GM23338 (cell line): ENCODE measurements around the gene ABHD3. TPM values are rescaled to one million over a fixed set of nuclear protein-coding genes. Genes with fewer than 3 reads are reported as not detected.
"Not testable (repeated sequence)": the region's sequence is repeated elsewhere in the genome, so short reads cannot be mapped to it uniquely, and the experiment has no call there.

Source experiments
- ATAC-seq: fragments of 200-7000 bp; cut with Tn5 transposase; 3 replicates; pipeline ENCODE4 v1.9.1; 2020
- DNase-seq: peaks from one replicate; pipeline ENCODE4 v3.0.0-alpha.2; 2015; ENCODE audit warnings: low spot score
- H2AFZ ChIP-seq: fragments of 200-600 bp; sonication (generic); 2 replicates; pipeline ENCODE4 v1.8.0; 2016; ENCODE audit warnings: antibody characterized with exemption, mild to moderate bottlenecking, moderate library complexity
- H3F3A ChIP-seq: fragments of 200-600 bp; sonication (generic); replicated peaks from 2 replicates; pipeline ENCODE4 v1.8.0; 2017; ENCODE audit warnings: antibody characterized with exemption, mixed run types, low read depth
- H3K27ac ChIP-seq: fragments of 200-600 bp; sonication (generic); 2 replicates; pipeline ENCODE4 v1.6.1; 2016; ENCODE audit warnings: low read depth
- H3K27me3 ChIP-seq: fragments of 200-600 bp; sonication (generic); 2 replicates; pipeline ENCODE4 v1.8.0; 2016; ENCODE audit warnings: mild to moderate bottlenecking, mixed run types, moderate library complexity; ENCODE audit not compliant: insufficient read depth
- H3K36me3 ChIP-seq: fragments of 200-600 bp; sonication (generic); 2 replicates; pipeline ENCODE4 v1.8.0; 2016; ENCODE audit warnings: mild to moderate bottlenecking; ENCODE audit not compliant: insufficient read depth
- H3K4me1 ChIP-seq: fragments of 200-600 bp; sonication (generic); 2 replicates; pipeline ENCODE4 v1.8.0; 2016; ENCODE audit warnings: mild to moderate bottlenecking, moderate library complexity; ENCODE audit not compliant: insufficient read depth
- H3K4me2 ChIP-seq: fragments of 200-600 bp; sonication (generic); 2 replicates; pipeline ENCODE4 v1.7.1; 2017; ENCODE audit warnings: mixed run types
- H3K4me3 ChIP-seq: fragments of 200-600 bp; sonication (generic); 2 replicates; pipeline ENCODE4 v1.6.1; 2016; ENCODE audit warnings: mixed run types
- H3K79me2 ChIP-seq: fragments of 200-600 bp; sonication (generic); replicated peaks from 2 replicates; pipeline ENCODE4 v1.8.0; 2017; ENCODE audit warnings: mild to moderate bottlenecking; ENCODE audit not compliant: insufficient read depth
- H3K9me2 ChIP-seq: fragments of 200-600 bp; sonication (generic); 2 replicates; pipeline ENCODE4 v1.8.0; 2017; ENCODE audit not compliant: insufficient read depth
- H4K20me1 ChIP-seq: fragments of 200-600 bp; sonication (generic); replicated peaks from 2 replicates; pipeline ENCODE4 v1.8.0; 2017; ENCODE audit warnings: mild to moderate bottlenecking; ENCODE audit not compliant: insufficient read depth
- H3K27ac Mint-ChIP-seq: 2 replicates; pipeline ENCODE4 v1.8.0; 2020; ENCODE audit warnings: inconsistent platforms, mild to moderate bottlenecking, moderate library complexity, mixed read lengths
- H3K27me3 Mint-ChIP-seq: 3 replicates; pipeline ENCODE4 v1.8.0; 2022; ENCODE audit warnings: low read depth, mild to moderate bottlenecking, moderate library complexity, mixed read lengths, inconsistent platforms; ENCODE audit not compliant: insufficient read depth, poor library complexity
- H3K36me3 Mint-ChIP-seq: 3 replicates; pipeline ENCODE4 v1.8.0; 2021; ENCODE audit warnings: low read depth, mild to moderate bottlenecking, inconsistent platforms, moderate library complexity, mixed read lengths
- H3K4me1 Mint-ChIP-seq: 3 replicates; pipeline ENCODE4 v1.8.0; 2020; ENCODE audit warnings: mild to moderate bottlenecking, inconsistent platforms, mixed read lengths
- H3K4me3 Mint-ChIP-seq: 3 replicates; pipeline ENCODE4 v1.8.0; 2021; ENCODE audit warnings: moderate library complexity, mild to moderate bottlenecking, inconsistent platforms, mixed read lengths
- H3K9me3 Mint-ChIP-seq: 3 replicates; pipeline ENCODE4 v1.8.0; 2020; ENCODE audit warnings: moderate library complexity, mild to moderate bottlenecking, inconsistent platforms, mixed read lengths
- CREB1 ChIP-seq: fragments of 250-450 bp; sonication (Bioruptor Pico); IDR thresholded peaks from 2 replicates; pipeline ENCODE4 v1.5.0; 2020; ENCODE audit warnings: low read depth, mild to moderate bottlenecking, moderate library complexity
- ETS1 ChIP-seq: IDR thresholded peaks from 2 replicates; pipeline ENCODE4 v1.6.1; 2016; ENCODE audit warnings: antibody characterized with exemption
- EZH2 ChIP-seq: fragments of 200-600 bp; sonication (generic); IDR thresholded peaks from one replicate; pipeline ENCODE4 v1.8.0; 2017; ENCODE audit warnings: antibody characterized with exemption, mild to moderate bottlenecking, low read depth; ENCODE audit not compliant: unreplicated experiment
- EZH2phosphoT487 ChIP-seq: fragments of 200-600 bp; sonication (generic); IDR thresholded peaks from one replicate; pipeline ENCODE4 v1.8.1; 2018; ENCODE audit warnings: antibody characterized with exemption; ENCODE audit not compliant: unreplicated experiment
- JUNB ChIP-seq: IDR thresholded peaks from one replicate; pipeline ENCODE4 v1.6.1; 2016; ENCODE audit warnings: antibody characterized with exemption; ENCODE audit not compliant: unreplicated experiment
- POLR2AphosphoS5 ChIP-seq: IDR thresholded peaks from 2 replicates; pipeline ENCODE4 v1.6.1; 2016; ENCODE audit warnings: antibody characterized with exemption, low read depth
- REST ChIP-seq: IDR thresholded peaks from one replicate; pipeline ENCODE4 v1.6.1; 2018; ENCODE audit warnings: antibody characterized with exemption; ENCODE audit not compliant: unreplicated experiment
- ZNF114 ChIP-seq: fragments of 250-450 bp; sonication (Bioruptor Pico); IDR thresholded peaks from 2 replicates; pipeline ENCODE4 v1.5.0; 2020; ENCODE audit warnings: mild to moderate bottlenecking, moderate library complexity
- ZNF331 ChIP-seq: fragments of 250-450 bp; sonication (Bioruptor Pico); IDR thresholded peaks from 2 replicates; pipeline ENCODE4 v1.5.0; 2020; ENCODE audit warnings: low read depth, mild to moderate bottlenecking, moderate library complexity
- polyA plus RNA-seq: library from polyadenylated mRNA; unstranded; fragments of >200 nt; fragmentation: Nextera tagmentation; extraction: Ambion mirVana; gene quantifications from 2 replicates; pipeline ENCODE4 v1.2.1, GENCODE V29; 2016
- total RNA-seq: library from RNA; depleted of rRNA; stranded (reverse); fragments of >200 nt; shearing (Covaris generic); gene quantifications from 2 replicates; pipeline ENCODE4 v1.2.3, GENCODE V29; 2014

Gene ABHD3
- total and polyA plus RNA-seq, 2 experiments from 2014 or later: 16.2 to 19.9 TPM

DNA sequence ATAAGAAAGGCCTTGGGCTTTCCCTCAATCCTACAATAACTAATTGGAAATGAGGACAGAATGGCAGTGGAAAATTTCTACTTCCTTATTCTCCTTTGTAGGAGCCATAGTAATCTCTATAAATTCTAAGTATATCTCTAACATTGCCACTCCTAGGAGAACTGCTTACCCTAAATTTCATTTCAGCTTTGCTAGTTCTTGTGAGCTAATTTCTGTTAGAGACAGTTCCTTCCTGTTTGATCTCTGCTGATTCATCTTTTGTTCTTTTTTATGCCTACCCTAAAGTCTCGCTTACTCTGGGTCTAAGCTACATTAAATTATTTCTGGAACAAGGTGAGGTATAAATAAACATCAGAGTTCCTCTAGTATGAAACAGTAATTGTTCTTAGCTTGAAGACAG is 25.7 kb downstream of the ABHD3 start (continued):
- no peak for TF ChIP-seq REST

DNA sequence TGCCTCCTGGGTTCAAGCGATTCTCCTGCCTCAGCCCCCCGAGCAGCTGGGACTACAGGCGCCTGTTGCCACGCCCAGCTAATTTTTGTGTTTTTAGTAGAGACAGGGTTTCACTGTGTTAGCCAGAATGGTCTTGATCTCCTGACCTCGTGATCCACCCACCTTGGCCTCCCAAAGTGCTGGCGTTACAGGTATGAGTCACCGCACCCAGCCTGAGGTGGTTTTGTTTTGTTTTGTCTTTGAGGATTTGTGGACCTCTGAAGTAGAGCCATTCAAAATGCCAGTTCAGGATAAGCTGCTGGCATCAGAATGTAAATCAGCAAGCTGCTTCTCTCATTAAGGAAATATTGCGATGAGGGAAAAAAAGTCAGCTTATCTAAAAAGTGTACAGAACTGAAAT is 29.2 kb downstream of the ABHD3 start:
- H3K27me3 Mint-ChIP-seq, H3K9me2 ChIP-seq, H3K4me2 ChIP-seq, H3K27me3 ChIP-seq, H3K36me3 Mint-ChIP-seq, H3K9me3 Mint-ChIP-seq, H3K4me3 Mint-ChIP-seq, DNase-seq, H4K20me1 ChIP-seq, H3F3A ChIP-seq, H3K4me1 Mint-ChIP-seq, H3K36me3 ChIP-seq, H3K4me1 ChIP-seq, H3K27ac ChIP-seq, ATAC-seq, H2AFZ ChIP-seq, H3K27ac Mint-ChIP-seq, H3K79me2 ChIP-seq, H3K4me3 ChIP-seq: not testable (repeated sequence)

DNA sequence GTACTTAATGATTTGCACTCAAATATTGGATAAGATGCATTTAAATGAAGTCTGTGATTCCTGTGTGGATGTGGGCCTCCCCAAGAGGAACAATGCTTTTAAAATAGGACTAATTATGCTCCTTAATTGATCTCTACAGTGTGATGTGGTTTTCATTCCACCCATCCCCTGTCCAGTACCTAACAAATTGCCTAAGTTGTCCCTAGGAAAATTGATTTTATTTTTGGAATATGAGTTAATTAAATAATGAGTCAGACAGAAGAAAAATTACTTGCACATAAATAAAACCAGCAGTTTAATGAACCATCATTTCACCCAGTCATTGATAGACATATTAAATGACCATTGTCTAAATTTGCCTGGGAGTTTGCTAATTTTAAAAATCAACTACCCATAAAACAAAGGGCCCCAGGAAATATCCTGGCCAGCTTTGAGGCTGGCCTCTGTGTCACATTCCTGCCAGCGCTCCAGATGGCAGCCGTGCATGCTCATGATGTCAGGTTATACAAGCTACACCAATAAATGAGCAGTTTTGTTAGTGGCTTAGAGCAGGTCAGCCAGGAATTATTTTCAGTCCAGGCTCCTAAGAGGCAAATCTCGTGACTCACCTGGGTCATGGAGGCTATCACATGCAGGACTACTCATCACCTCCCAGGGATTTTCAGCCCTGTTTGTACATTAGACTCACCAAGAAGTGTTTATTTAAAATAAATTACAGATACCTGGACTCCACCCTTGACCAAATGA is 31.9 kb downstream of the ABHD3 start:
- H3K27ac Mint-ChIP-seq: no peak overlapping the region
- TF ChIP-seq EZH2phosphoT487 (no peak), EZH2 (no peak), JUNB (no peak), CREB1 (no peak), ETS1 (no peak), ZNF331 (CRISPR knock-in tag) (no peak), ZNF114 (no peak), POLR2AphosphoS5 (no peak)

More for the DNA sequence above, 31.9 kb downstream of the ABHD3 start:
- Histone ChIP-seq H3K4me3 (no peak overlapping the region), H3K27ac (no peak overlapping the region), H3F3A (no peaks in the 10 kb centered on the region), H3K36me3 (no peaks in the 10 kb centered on the region), H3K4me1 (0 out of 2 replicates have a peak, but pooled peaks cover 4% of the 10 kb centered on the region), H3K27me3 (no peaks in the 10 kb centered on the region), H4K20me1 (no peaks in the 10 kb centered on the region), H2AFZ (no peak overlapping the region), H3K4me2 (no peak overlapping the region), H3K79me2 (no peaks in the 10 kb centered on the region), H3K9me2 (no peaks in the 10 kb centered on the region)
- no peaks in the 10 kb centered on the region for H3K27me3 Mint-ChIP-seq
- no peaks in the 10 kb centered on the region for H3K36me3 Mint-ChIP-seq
- no peak overlapping the region for H3K4me3 Mint-ChIP-seq
- DNase-seq (no peak), ATAC-seq (no peak)
- H3K4me1 Mint-ChIP-seq: peaks cover 6% of the 10 kb centered on the region; the same call in 2 of the 3 replicates
- H3K9me3 Mint-ChIP-seq: no peaks in the 10 kb centered on the region
